Esophagus squamous epithelium (tissue), 5 donors: Measurements from ENCODE around the gene UBR4. TPM values are rescaled to one million over a fixed set of nuclear protein-coding genes. Genes with fewer than 3 reads are reported as not detected.

ENCODE experiments used
- DNase-seq: peaks from one replicate; lab custom pipeline; 2025; lab: John Stamatoyannopoulos, UW
- H3K27ac ChIP-seq, 4 donors: fragments of 200-600 bp; sonication (generic); one replicate each; pipeline ENCODE4 v1.5.1; 2016 to 2019; ENCODE audit warnings: mild to moderate bottlenecking in 1 of 4
- H3K27me3 ChIP-seq, 4 donors: fragments of 200-600 bp; sonication (generic); 1 replicate in 3 of 4; 2 replicates in 1 of 4; pipeline versions ENCODE4 v1.5.1 to v1.6.0; 2017 to 2021; ENCODE audit warnings: antibody characterized with exemption in 1 of 4
- H3K36me3 ChIP-seq, 3 donors: fragments of 200-600 bp; sonication (generic); one replicate each; pipeline ENCODE4 v1.5.1; 2016 to 2019
- H3K4me1 ChIP-seq, 3 donors: fragments of 200-600 bp; sonication (generic); one replicate each; pipeline ENCODE4 v1.5.1; 2017 to 2019
- H3K4me3 ChIP-seq, 4 donors: fragments of 200-600 bp; sonication (generic); 1 replicate in 3 of 4; 2 replicates in 1 of 4; pipeline ENCODE4 v1.5.1; 2016 to 2019; ENCODE audit warnings: mild to moderate bottlenecking in 2 of 4, moderate library complexity in 1 of 4
- H3K9me3 ChIP-seq, 3 donors: fragments of 200-600 bp; sonication (generic); one replicate each; pipeline ENCODE4 v1.5.1; 2016 to 2019
- CTCF ChIP-seq, 6 experiments: fragments of 450-650 bp in 4 of 6; fragments of 200-600 bp in 2 of 6; sonication (generic) in 2 of 6; IDR thresholded peaks; one replicate each; pipeline ENCODE4 v1.5.1; 2016 to 2019; ENCODE audit warnings: antibody characterized with exemption in 6 of 6, mild to moderate bottlenecking in 4 of 6, moderate library complexity in 4 of 6
- POLR2A ChIP-seq, 4 donors: fragments of 450-650 bp; IDR thresholded peaks; one replicate each; pipeline ENCODE4 v1.6.1; 2017; ENCODE audit warnings: antibody characterized with exemption in 4 of 4, mild to moderate bottlenecking in 4 of 4, moderate library complexity in 3 of 4
- WGBS, 2 donors: methylation state at CpG; one replicate each; pipeline ENCODE4 v1.1.5; 2018; 5-methylcytosine and 5-hydroxymethylcytosine counted together
- intact Hi-C: fragments of 100-400 bp; cut with DNase I; formaldehyde crosslinking; loops from one replicate; pipeline ENCODE4 v1.15.0; 2022
- total RNA-seq, 4 donors: library from RNA; depleted of rRNA; stranded (reverse); fragments of >200 nt; gene quantifications; one replicate each; pipeline ENCODE4 v1.1.0, GENCODE V29; 2016
- donor health status: DM: yes; HTN: yes; CAD: no.

The UBR4 gene
- total RNA-seq, 4 donors from 2014 or later: 52.4 to 121 (median 88.3) TPM

- no peak for DNase-seq
- H3K4me1 ChIP-seq: no peaks in the 10 kb centered on the region
- H3K9me3 ChIP-seq: peaks cover 0 to 8% (median 0%) of the 10 kb centered on the region in 3 donors
- no peak overlapping the region for H3K4me3 ChIP-seq
- intact Hi-C loops: no loop called here
- TF ChIP-seq CTCF (IDR thresholded peaks at IDR 0.05) (no peak), POLR2A (IDR thresholded peaks at IDR 0.05) (no peak)
- WGBS, 2 donors: 88 to 91% methylated on average over 6 of the region's 6 CpGs
- no peak overlapping the region for H3K27ac ChIP-seq
- H3K36me3 ChIP-seq: peaks cover 26 to 100% (median 64%) of the 10 kb centered on the region in 3 donors
- no peaks in the 10 kb centered on the region for H3K27me3 ChIP-seq
Observed at GRCh38 chr1:19128968-19129514, 81.0 kb downstream of the UBR4 start.

GRCh38 chr1:19124273-19124672, 85.8 kb downstream of the UBR4 start:
- no peak overlapping the region for H3K27ac ChIP-seq
- H3K27me3 ChIP-seq: no peaks in the 10 kb centered on the region
- H3K36me3 ChIP-seq: peaks cover 40 to 100% (median 78%) of the 10 kb centered on the region in 3 donors
- no peak for TF ChIP-seq CTCF (IDR thresholded peaks at IDR 0.05)
- TF ChIP-seq POLR2A (IDR thresholded peaks at IDR 0.05): no peak
- no peak for DNase-seq
- H3K9me3 ChIP-seq: no peaks in the 10 kb centered on the region
- no peak overlapping the region for H3K4me3 ChIP-seq
- intact Hi-C loops: no loop called here
- no peaks in the 10 kb centered on the region for H3K4me1 ChIP-seq
- WGBS, 2 donors: 75 to 83% methylated on average over 5 of the region's 5 CpGs

GRCh38 chr1:19123837-19124236, 86.2 kb downstream of the UBR4 start:
- intact Hi-C loops: no loop called here
- TF ChIP-seq CTCF (IDR thresholded peaks at IDR 0.05): no peak
- TF ChIP-seq POLR2A (IDR thresholded peaks at IDR 0.05): no peak
- DNase-seq: no peak
- Histone ChIP-seq H3K27ac (no peak overlapping the region), H3K4me1 (no peaks in the 10 kb centered on the region), H3K9me3 (no peaks in the 10 kb centered on the region), H3K27me3 (no peaks in the 10 kb centered on the region), H3K36me3 (peaks cover 40 to 100% (median 78%) of the 10 kb centered on the region in 3 donors), H3K4me3 (no peak overlapping the region)
- 73 to 88% methylated on average over 1 of the region's 1 CpG for WGBS, 2 donors

- Histone ChIP-seq H3K4me1 (no peaks in the 10 kb centered on the region), H3K27ac (no peak overlapping the region), H3K27me3 (no peaks in the 10 kb centered on the region), H3K4me3 (no peak overlapping the region), H3K36me3 (peaks cover 42 to 100% (median 74%) of the 10 kb centered on the region in 3 donors), H3K9me3 (no peaks in the 10 kb centered on the region)
- WGBS, 2 donors: 84 to 88% methylated on average over 7 to 8 of the region's 10 CpGs
- DNase-seq: no peak
- TF ChIP-seq CTCF (IDR thresholded peaks at IDR 0.05) (no peak), POLR2A (IDR thresholded peaks at IDR 0.05) (no peak)
- intact Hi-C loops: no loop called here
Observed at GRCh38 chr1:19122668-19123067, 87.4 kb downstream of the UBR4 start.

GRCh38 chr1:19121192-19121591, 88.9 kb downstream of the UBR4 start:
- DNase-seq: no peak
- Histone ChIP-seq H3K27ac (no peak overlapping the region), H3K36me3 (peaks cover 56 to 100% (median 74%) of the 10 kb centered on the region in 3 donors), H3K4me3 (no peak overlapping the region), H3K27me3 (no peaks in the 10 kb centered on the region), H3K4me1 (no peaks in the 10 kb centered on the region), H3K9me3 (no peaks in the 10 kb centered on the region)
- TF ChIP-seq CTCF (IDR thresholded peaks at IDR 0.05) (no peak), POLR2A (IDR thresholded peaks at IDR 0.05) (no peak)
- intact Hi-C loops: no loop called here
- WGBS, 2 donors: 59 to 66% methylated on average over 6 to 7 of the region's 7 CpGs
